ENCODE measurements around the gene DDX21. TPM values are rescaled to one million over a fixed set of nuclear protein-coding genes. Genes with fewer than 3 reads are reported as not detected.
"Not testable (repeated sequence)": the region's sequence is repeated elsewhere in the genome, so short reads cannot be mapped to it uniquely, and the experiment has no call there.

DDX21 gene
- total RNA-seq, 1 experiment from 2014 or later = 153 TPM

- DNase-seq (ENCODE audit: low read depth, low spot score) (no peak), ATAC-seq (no peak)
- Histone ChIP-seq H3K9me3 (ENCODE audit: control insufficient read depth in 1 of 2, insufficient read depth in 1 of 2, low read depth in 1 of 2, low read length in 2 of 2) (no peaks in the 10 kb centered on the region), H3K27me3 (ENCODE audit: insufficient read depth, low read length) (no peaks in the 10 kb centered on the region), H3K27ac (ENCODE audit: low read depth, low read length) (no peak overlapping the region), H3K36me3 (ENCODE audit: control insufficient read depth in 1 of 2, insufficient read depth in 2 of 2, low read length in 2 of 2) (peaks cover 5 to 14% of the 10 kb centered on the region in 2 experiments; a peak in 3 of 4 replicates), H2AFZ (ENCODE audit: low read depth, low read length, poor library complexity, severe bottlenecking) (no peak overlapping the region), H3K4me3 (replicated peaks in 1 of 2; ENCODE audit: low read depth in 1 of 2, low read length in 2 of 2) (no peak overlapping the region), H3K9ac (ENCODE audit: low read length) (no peak overlapping the region), H3K9me2 (ENCODE audit: insufficient read depth) (no peaks in the 10 kb centered on the region), H4K20me1 (ENCODE audit: insufficient read depth) (no peaks in the 10 kb centered on the region), H3K4me2 (ENCODE audit: low read length) (no peak overlapping the region), H3K79me2 (ENCODE audit: insufficient read depth, low read length) (no peaks in the 10 kb centered on the region), H3K4me1 (ENCODE audit: control insufficient read depth in 1 of 2, insufficient read depth in 2 of 2, low read length in 2 of 2) (no peaks in the 10 kb centered on the region)
- ChIA-PET CTCF (no interaction called here), RAD21 (ENCODE audit: low non-redundant PET in 1 of 2, low total read pairs in 2 of 2, uncharacterized antibody in 2 of 2, unreplicated experiment in 2 of 2) (no interaction called here), POLR2A (no interaction called here)
- no TSS peak for BruUV-seq (replicated peaks)
- intact Hi-C loops (cut with micrococcal nuclease) = no loop called here
- no peak for TF ChIP-seq TCF7L2 (IDR thresholded peaks at IDR 0.05; ENCODE audit: borderline replicate concordance, extremely low read depth, insufficient read depth, insufficient read length)
- TF ChIP-seq CBX3 (IDR thresholded peaks at IDR 0.05; ENCODE audit: low read depth) = no peak
- no peak for TF ChIP-seq ZFX (IDR thresholded peaks at IDR 0.05)
- TF ChIP-seq MAX (IDR thresholded peaks at IDR 0.05) = no peak
Measured at GRCh38 chr10:68938884-68939283, 17.1 kb upstream of the DDX21 start.

DNA sequence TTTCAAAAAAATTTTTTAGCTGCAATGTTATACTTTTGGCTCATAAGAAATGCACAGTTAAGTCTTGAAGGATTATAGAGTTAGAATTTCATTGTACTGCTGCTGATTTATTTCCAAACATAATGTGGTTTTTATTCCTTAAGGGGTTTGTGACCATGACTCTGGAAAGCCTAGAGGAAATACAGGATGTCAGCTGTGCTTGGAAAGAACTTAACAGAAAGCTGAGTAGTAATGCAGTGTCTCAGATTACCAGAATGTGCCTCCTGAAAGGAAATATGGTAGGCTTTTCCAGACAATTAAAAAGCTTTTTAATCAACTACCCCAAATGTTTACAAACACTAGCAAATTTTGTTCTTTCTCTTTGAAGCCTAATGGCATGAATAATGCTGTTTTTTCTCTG, 15.1 kb upstream of the DDX21 start:
- H3K9me3 ChIP-seq (ENCODE audit: control insufficient read depth in 1 of 2, insufficient read depth in 1 of 2, low read depth in 1 of 2, low read length in 2 of 2); H3K4me1 ChIP-seq (ENCODE audit: control insufficient read depth in 1 of 2, insufficient read depth in 2 of 2, low read length in 2 of 2); H3K79me2 ChIP-seq (ENCODE audit: insufficient read depth, low read length); DNase-seq (ENCODE audit: low read depth, low spot score); RAD21 ChIA-PET (ENCODE audit: low non-redundant PET in 1 of 2, low total read pairs in 2 of 2, uncharacterized antibody in 2 of 2, unreplicated experiment in 2 of 2); intact Hi-C loops (cut with micrococcal nuclease); POLR2A ChIA-PET; CTCF ChIA-PET; ATAC-seq; H3K9me2 ChIP-seq (ENCODE audit: insufficient read depth); H3K27me3 ChIP-seq (ENCODE audit: insufficient read depth, low read length); H3K4me2 ChIP-seq (ENCODE audit: low read length); H2AFZ ChIP-seq (ENCODE audit: low read depth, low read length, poor library complexity, severe bottlenecking); H4K20me1 ChIP-seq (ENCODE audit: insufficient read depth); H3K9ac ChIP-seq (ENCODE audit: low read length); BruUV-seq (replicated peaks); H3K27ac ChIP-seq (ENCODE audit: low read depth, low read length); H3K4me3 ChIP-seq (replicated peaks in 1 of 2; ENCODE audit: low read depth in 1 of 2, low read length in 2 of 2): not testable (repeated sequence)
- H3K36me3 ChIP-seq (ENCODE audit: control insufficient read depth in 1 of 2, insufficient read depth in 2 of 2, low read length in 2 of 2) = peaks cover 0 to 24% of the 10 kb centered on the region in 2 experiments; a peak in 2 of 4 replicates

Data from HCT116 (cell line).